K562 (cell line): ENCODE results near the gene ZFAND3. TPM values are rescaled to one million over a fixed set of nuclear protein-coding genes. Genes with fewer than 3 reads are reported as not detected.
A peak's percentile ranks its signal among the peaks of the same experiment; 100 is the strongest.
"Not testable (repeated sequence)": the region's sequence is repeated elsewhere in the genome, so short reads cannot be mapped to it uniquely, and the experiment has no call there.

Source experiments
- ATAC-seq: fragments of 200-7000 bp; cut with Tn5 transposase; 3 replicates; pipeline ENCODE4 v1.9.1; 2020; ENCODE audit warnings: moderate library complexity
- BruUV-seq: library from RNA; stranded (reverse); fragments of 400-500 nt; replicated peaks from 2 replicates; lab custom pipeline; 2021; lab: Mats Ljungman, UMichigan
- CTCF ChIA-PET: fragments of 300-600 bp; formaldehyde crosslinking; extraction: SDS; loops from one replicate; lab custom pipeline; 2021; ENCODE audit warnings: low intra/inter-chr PET ratio; lab: Yijun Ruan, JAX
- POLR2A ChIA-PET: fragments of 300-600, 350-650 bp; sonication (Branson Sonifier 250); formaldehyde crosslinking; extraction: SDS; loops from one replicate; lab custom pipeline; 2021; ENCODE audit warnings: antibody characterized with exemption, inconsistent platforms; lab: Yijun Ruan, JAX
- DNase-seq, 4 experiments: peaks; one replicate each; pipeline versions ENCODE4 v3.0.0 to v3.0.0-alpha.2; 2011 to 2018; ENCODE audit warnings: low spot score in 3 of 4, mixed read lengths in 3 of 4; ENCODE audit errors: extremely low read depth in 1 of 4
- FAIRE-seq: peaks from 2 replicates; lab custom pipeline; 2011; peaks lifted over from hg19 to GRCh38; lab: Jason Lieb, UNC
- H2AFZ ChIP-seq: 2 replicates; pipeline ENCODE4 v1.6.0; 2011; ENCODE audit warnings: low read depth, low read length, control low read depth, inconsistent platforms
- H3K27ac ChIP-seq: fragments of 200-600 bp; 3 replicates; pipeline ENCODE4 v1.8.0; 2011; ENCODE audit warnings: low read depth, mild to moderate bottlenecking, control low read depth, inconsistent platforms, low read length, moderate library complexity, mixed read lengths; ENCODE audit errors: extremely low read depth
- H3K27me3 ChIP-seq, 2 experiments: fragments of 300-600 bp in 1 of 2; 2 replicates in 1 of 2; 3 replicates in 1 of 2; pipeline versions ENCODE4 v1.6.0 to v1.8.0; 2011; ENCODE audit warnings: inconsistent platforms in 2 of 2, low read length in 2 of 2, mild to moderate bottlenecking in 1 of 2, mixed read lengths in 1 of 2, moderate library complexity in 1 of 2; ENCODE audit not compliant: control insufficient read depth in 2 of 2, insufficient read depth in 2 of 2
- H3K36me3 ChIP-seq: fragments of 300-600 bp; 3 replicates; pipeline ENCODE4 v1.8.0; 2011; ENCODE audit warnings: mild to moderate bottlenecking, low read length, inconsistent platforms; ENCODE audit not compliant: control insufficient read depth, insufficient read depth
- H3K4me1 ChIP-seq, 2 experiments: fragments of 200-600 bp in 1 of 2; replicated peaks in 1 of 2; 2 replicates in 1 of 2; 3 replicates in 1 of 2; pipeline versions ENCODE4 v1.5.1 to v1.8.0; 2011; ENCODE audit warnings: inconsistent platforms in 2 of 2, low read length in 2 of 2, mild to moderate bottlenecking in 1 of 2, mixed read lengths in 1 of 2, moderate library complexity in 1 of 2; ENCODE audit not compliant: control insufficient read depth in 2 of 2, insufficient read depth in 2 of 2
- H3K4me2 ChIP-seq: 2 replicates; pipeline ENCODE4 v1.6.1; 2011; ENCODE audit warnings: low read length, control low read depth, inconsistent platforms, mixed read lengths; ENCODE audit not compliant: insufficient read depth
- H3K4me3 ChIP-seq: fragments of 200-600 bp; sonication (generic), shearing (Covaris generic); 2 replicates; pipeline ENCODE4 v1.5.1; 2016; ENCODE audit warnings: control low read depth, inconsistent platforms
- H3K79me2 ChIP-seq: fragments of 200-600 bp; 3 replicates; pipeline ENCODE4 v1.8.0; 2011; ENCODE audit warnings: low read length, inconsistent platforms; ENCODE audit not compliant: control insufficient read depth, insufficient read depth
- H3K9ac ChIP-seq, 2 experiments: 2 replicates each; pipeline versions ENCODE4 v1.6.0 to v1.6.1; 2011; ENCODE audit warnings: low read depth in 2 of 2, low read length in 2 of 2, control low read depth in 1 of 2, inconsistent platforms in 1 of 2, mild to moderate bottlenecking in 1 of 2, mixed read lengths in 1 of 2; ENCODE audit not compliant: insufficient read depth in 1 of 2
- H3K9me1 ChIP-seq: one replicate; pipeline ENCODE4 v1.6.0; 2011; ENCODE audit warnings: inconsistent platforms, mild to moderate bottlenecking, low read length, moderate library complexity; ENCODE audit not compliant: control insufficient read depth, insufficient read depth
- H3K9me3 ChIP-seq: replicated peaks from 2 replicates; pipeline ENCODE4 v1.5.1; 2011; ENCODE audit warnings: low read depth, low read length, inconsistent platforms; ENCODE audit not compliant: control insufficient read depth, insufficient read depth
- H4K20me1 ChIP-seq: replicated peaks from 2 replicates; pipeline ENCODE4 v1.6.1; 2011; ENCODE audit warnings: low read length, inconsistent platforms, mixed read lengths; ENCODE audit not compliant: control insufficient read depth, insufficient read depth
- ADNP ChIP-seq: fragments of 200-800 bp; sonication (Bioruptor generic); IDR thresholded peaks from 2 replicates; pipeline ENCODE4 v1.6.1; 2016; ENCODE audit warnings: missing genetic modification characterization, missing compliant biosample characterization
- CC2D1A ChIP-seq: fragments of 450-650 bp; IDR thresholded peaks from 2 replicates; pipeline ENCODE4 v1.6.1; 2017; ENCODE audit warnings: mild to moderate bottlenecking
- CXXC5 ChIP-seq: fragments of 250-450 bp; sonication (Bioruptor Pico); IDR thresholded peaks from 2 replicates; pipeline ENCODE4 v1.8.0; 2022; ENCODE audit warnings: inconsistent platforms, mild to moderate bottlenecking, moderate library complexity
- ETV1 ChIP-seq: fragments of 450-650 bp; conservative IDR thresholded peaks from 2 replicates; pipeline ENCODE4 v1.6.1; 2016; ENCODE audit warnings: missing genetic modification characterization, control low read depth, low read depth, missing compliant biosample characterization
- NFYB ChIP-seq: IDR thresholded peaks from 2 replicates; pipeline ENCODE4 v1.6.1; 2011; ENCODE audit warnings: mild to moderate bottlenecking, moderate library complexity; ENCODE audit not compliant: insufficient read length; ENCODE audit errors: extremely low read depth
- RBM25 ChIP-seq: fragments of 200-400 bp; formaldehyde crosslinking; IDR thresholded peaks from 2 replicates; pipeline ENCODE4 v1.6.1; 2018; ENCODE audit warnings: low read length, low read depth, moderate library complexity; ENCODE audit not compliant: severe bottlenecking
- SMARCA4 ChIP-seq: fragments of 450-650 bp; IDR thresholded peaks from 2 replicates; pipeline ENCODE4 v1.6.1; 2016
- WGBS: fragments of 100-300 bp; shearing (Covaris generic); methylation state at CpG from one replicate; pipeline ENCODE4 v1.1.6; 2016; ENCODE audit warnings: low coverage, mixed read lengths; ENCODE audit not compliant: insufficient coverage; ENCODE audit errors: missing lambda C conversion rate; 5-methylcytosine and 5-hydroxymethylcytosine counted together
- in situ Hi-C: fragments of 300-500 bp; cut with MboI; formaldehyde crosslinking; loops from 4 replicates; pipeline ENCODE4 v1.15.0; 2018; ENCODE audit warnings: inconsistent platforms, mixed read lengths
- intact Hi-C: fragments of 100-400 bp; cut with micrococcal nuclease; formaldehyde crosslinking; loops from 2 replicates; pipeline ENCODE4 v1.14.2; 2022
- polyA plus RNA-seq, 8 experiments: library from polyadenylated mRNA; depleted of rRNA in 4 of 8; stranded (reverse) in 5 of 8; unstranded in 3 of 8; fragments of >200 nt; fragmentation: Nextera tagmentation in 2 of 8; fragmentation: Illumina TruSeq in 1 of 8; extraction: Ambion mirVana in 2 of 8; extraction: Trizol in 1 of 8; gene quantifications; 2 replicates each; pipeline versions ENCODE4 v1.2.1 to v1.2.3, GENCODE V29; 2011 to 2014; ENCODE audit warnings: inconsistent platforms in 1 of 8, missing spikeins in 1 of 8
- total RNA-seq, 7 experiments: library from RNA; depleted of rRNA in 6 of 7; stranded (reverse); fragments of >200 nt in 6 of 7; fragmentation: Illumina TruSeq in 2 of 7; extraction: Trizol in 2 of 7; gene quantifications; 2 replicates each; pipeline versions ENCODE4 v1.2.1 to v1.2.3, GENCODE V29; 2011 to 2021; ENCODE audit warnings: low replicate concordance in 1 of 7

The ZFAND3 gene
- total and polyA plus RNA-seq, 9 of the 15 experiments (the other 6 are each of a cell fraction or from before 2014, with no cell fraction given) = 0.81 to 26.6 (median 11.8) TPM

GRCh38 chr6:37960139-37960935 is 140.8 kb downstream of the ZFAND3 start:
- no peaks in the 10 kb centered on the region for H3K9me1 ChIP-seq
- no peaks in the 10 kb centered on the region for H3K79me2 ChIP-seq
- no peaks in the 10 kb centered on the region for H3K9me3 ChIP-seq
- WGBS = 90% methylated on average over 4 of the region's 4 CpGs
- no peaks in the 10 kb centered on the region; the same call in 1 of the 2 replicates for H4K20me1 ChIP-seq
- no peak overlapping the region for H2AFZ ChIP-seq
- in situ Hi-C loops (no loop called here), intact Hi-C loops (no loop called here)
- FAIRE-seq = no peak
- no TSS peak for BruUV-seq
- ATAC-seq = no peak
- CTCF ChIA-PET = no interaction called here
- no peak overlapping the region for H3K9ac ChIP-seq
- no peak overlapping the region for H3K4me3 ChIP-seq
- H3K4me2 ChIP-seq = no peak overlapping the region
- H3K27me3 ChIP-seq = no peaks in the 10 kb centered on the region
- no peaks in the 10 kb centered on the region for H3K4me1 ChIP-seq
- no peak for TF ChIP-seq ADNP (tag)
- no peak for TF ChIP-seq SMARCA4
- no peak for TF ChIP-seq CXXC5 (CRISPR knock-in tag)
- no peak for TF ChIP-seq ETV1 (tag)
- POLR2A ChIA-PET = no interaction called here
- no peaks in the 10 kb centered on the region for H3K36me3 ChIP-seq
- H3K27ac ChIP-seq = no peak overlapping the region
- no peak for DNase-seq

- H3K27ac ChIP-seq, H3K36me3 ChIP-seq, H3K79me2 ChIP-seq, intact Hi-C loops, DNase-seq, H3K9me3 ChIP-seq, in situ Hi-C loops, H4K20me1 ChIP-seq, ATAC-seq, H3K9ac ChIP-seq, BruUV-seq, H3K4me1 ChIP-seq, H2AFZ ChIP-seq, H3K4me2 ChIP-seq, H3K9me1 ChIP-seq, H3K27me3 ChIP-seq, CTCF ChIA-PET, H3K4me3 ChIP-seq, FAIRE-seq: not testable (repeated sequence)
- TF ChIP-seq CC2D1A (0 out of 2 replicates have a peak, but pooled peaks have one; percentile 32), RBM25 (peak; percentile 34), NFYB (peak; percentile 68)
- POLR2A ChIA-PET = interaction anchor here (1.1 kb wide), 1 partner anchor 23 kb away, joined by 3 read pairs; no protein-coding TSS in a partner anchor
- 94% methylated on average over 17 of the region's 17 CpGs for WGBS
Measured at GRCh38 chr6:37962481-37963080, 143.1 kb downstream of the ZFAND3 start.
